CD4-positive, alpha-beta memory T cell (primary cell): ENCODE measurements around the gene FOXP3. TPM values are rescaled to one million over a fixed set of nuclear protein-coding genes. Genes with fewer than 3 reads are reported as not detected.
A peak's percentile ranks its signal among the peaks of the same experiment; 100 is the strongest.

Experiments used
- CTCF ChIA-PET: fragments of 350-600 bp; sonication (Branson Sonifier 250); formaldehyde crosslinking; loops from one replicate; lab custom pipeline; 2021; ENCODE audit warnings: inconsistent platforms; ENCODE audit not compliant: partially characterized antibody; lab: Charles Lee
- POLR2A ChIA-PET: fragments of 350-600 bp; sonication (Branson Sonifier 250); formaldehyde crosslinking; loops from one replicate; lab custom pipeline; 2021; ENCODE audit not compliant: partially characterized antibody; lab: Charles Lee
- DNase-seq, 5 donors: peaks; one replicate each; pipeline versions ENCODE4 v3.0.0 to v3.0.0-alpha.2; 2020 to 2022; ENCODE audit warnings: mixed read lengths in 1 of 5
- H3K27ac ChIP-seq: one replicate; pipeline ENCODE4 v1.7.0; 2013; ENCODE audit warnings: low read depth, low read length
- H3K27me3 ChIP-seq: 2 replicates; pipeline ENCODE4 v1.7.0; 2013; ENCODE audit warnings: mild to moderate bottlenecking, low read length, moderate library complexity; ENCODE audit not compliant: insufficient read depth
- H3K36me3 ChIP-seq: 2 replicates; pipeline ENCODE4 v1.7.0; 2013; ENCODE audit warnings: mild to moderate bottlenecking, low read length, moderate library complexity; ENCODE audit not compliant: insufficient read depth
- H3K4me1 ChIP-seq: 2 replicates; pipeline ENCODE4 v1.7.0; 2013; ENCODE audit warnings: mild to moderate bottlenecking, low read length, moderate library complexity; ENCODE audit not compliant: insufficient read depth
- H3K4me3 ChIP-seq, 2 donors: one replicate each; pipeline ENCODE4 v1.7.0; 2013; ENCODE audit warnings: low read length in 2 of 2, mild to moderate bottlenecking in 1 of 2
- H3K9me3 ChIP-seq, 2 donors: one replicate each; pipeline ENCODE4 v1.7.0; 2013; ENCODE audit warnings: low read length in 2 of 2, control low read depth in 1 of 2; ENCODE audit not compliant: control insufficient read depth in 1 of 2
- H3K27ac Mint-ChIP-seq, 7 donors: one replicate each; pipeline ENCODE4 v1.8.0; 2020 to 2021; ENCODE audit warnings: mixed read lengths in 7 of 7, mild to moderate bottlenecking in 6 of 7, inconsistent platforms in 3 of 7, moderate library complexity in 3 of 7
- H3K27me3 Mint-ChIP-seq, 2 donors: one replicate each; pipeline ENCODE4 v1.8.0; 2020 to 2021; ENCODE audit warnings: mixed read lengths in 2 of 2
- H3K36me3 Mint-ChIP-seq, 2 donors: one replicate each; pipeline ENCODE4 v1.8.0; 2020 to 2021; ENCODE audit warnings: mixed read lengths in 2 of 2, inconsistent platforms in 1 of 2, mild to moderate bottlenecking in 1 of 2
- H3K4me1 Mint-ChIP-seq, 4 donors: one replicate each; pipeline ENCODE4 v1.8.0; 2020 to 2021; ENCODE audit warnings: mixed read lengths in 4 of 4, mild to moderate bottlenecking in 1 of 4
- H3K4me3 Mint-ChIP-seq, 8 donors: one replicate each; pipeline ENCODE4 v1.8.0; 2020 to 2021; ENCODE audit warnings: mixed read lengths in 8 of 8, mild to moderate bottlenecking in 7 of 8, moderate library complexity in 6 of 8, inconsistent platforms in 3 of 8
- H3K9me3 Mint-ChIP-seq, 8 donors: one replicate each; pipeline ENCODE4 v1.8.0; 2020 to 2021; ENCODE audit warnings: mixed read lengths in 8 of 8, mild to moderate bottlenecking in 5 of 8, inconsistent platforms in 3 of 8, moderate library complexity in 1 of 8
- intact Hi-C: fragments of 100-400 bp; cut with micrococcal nuclease; formaldehyde crosslinking; loops from one replicate; pipeline ENCODE4 v1.15.1; 2023
- polyA plus RNA-seq, 2 donors: library from polyadenylated mRNA; unstranded; fragments of 300-500 nt; fragmentation: Illumina TruSeq; gene quantifications; one replicate each; pipeline ENCODE4 v1.2.3, GENCODE V29; 2021
- total RNA-seq, 2 experiments: library from RNA; stranded (reverse); gene quantifications; one replicate each; pipeline ENCODE4 v1.2.3, GENCODE V29; 2021

Gene FOXP3
- total and polyA plus RNA-seq, 4 experiments from 2014 or later: 1.00 to 4.3 (median 2.8) TPM

DNA sequence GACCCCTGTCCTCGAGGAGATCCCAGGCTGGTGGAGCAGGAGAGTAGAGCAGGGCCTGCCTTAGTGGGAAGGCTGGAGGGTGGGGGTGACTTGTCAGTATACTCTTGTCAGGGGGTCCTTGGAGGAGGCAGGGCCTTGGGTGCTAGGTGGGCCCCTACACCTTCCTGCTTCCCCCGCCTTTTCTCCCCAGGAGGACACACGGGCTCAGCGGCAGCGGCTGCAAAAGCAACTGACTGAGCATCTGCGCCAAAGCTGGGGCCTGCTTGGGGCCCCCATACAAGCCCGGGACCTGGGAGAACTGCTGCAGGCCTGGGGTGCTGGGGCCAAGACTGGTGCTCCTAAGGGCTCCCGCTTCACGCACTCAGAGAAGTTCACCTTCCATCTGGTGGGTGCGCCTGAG lies 18.0 kb downstream of the FOXP3 start:
- Histone ChIP-seq H3K27ac (no peak overlapping the region), H3K27me3 (no peaks in the 10 kb centered on the region), H3K4me3 (no peak overlapping the region), H3K9me3 (no peaks in the 10 kb centered on the region), H3K4me1 (no peaks in the 10 kb centered on the region), H3K36me3 (peaks cover 20% of the 10 kb centered on the region)
- Mint-ChIP-seq H3K27me3 (no peaks in the 10 kb centered on the region), H3K36me3 (peaks cover 18 to 51% of the 10 kb centered on the region in 2 donors), H3K4me3 (no peak overlapping the region), H3K27ac (peak overlapping the region in 2 of 7 donors; percentile 10 to 60), H3K4me1 (peaks cover 0 to 7% (median 3%) of the 10 kb centered on the region in 4 donors), H3K9me3 (no peaks in the 10 kb centered on the region)
- DNase-seq: no peak
- ChIA-PET POLR2A (no interaction called here), CTCF (no interaction called here)
- intact Hi-C loops: no loop called here

- H3K27ac ChIP-seq: no peak overlapping the region
- no peaks in the 10 kb centered on the region for H3K9me3 ChIP-seq
- ChIA-PET POLR2A (no interaction called here), CTCF (no interaction called here)
- H3K9me3 Mint-ChIP-seq: no peaks in the 10 kb centered on the region
- no peak for DNase-seq
- no peak overlapping the region for H3K4me3 Mint-ChIP-seq
- peaks cover 17 to 54% of the 10 kb centered on the region in 2 donors for H3K36me3 Mint-ChIP-seq
- H3K27me3 Mint-ChIP-seq: no peaks in the 10 kb centered on the region
- no peak overlapping the region for H3K4me3 ChIP-seq
- no peaks in the 10 kb centered on the region for H3K27me3 ChIP-seq
- H3K4me1 ChIP-seq: no peaks in the 10 kb centered on the region
- intact Hi-C loops: no loop called here
- H3K27ac Mint-ChIP-seq: peak overlapping the region in 2 of 7 donors; percentile 4 to 41
- H3K4me1 Mint-ChIP-seq: peaks cover 4 to 8% (median 5%) of the 10 kb centered on the region in 4 donors
- H3K36me3 ChIP-seq: peaks cover 20% of the 10 kb centered on the region
These were observed 20.3 kb downstream of the FOXP3 start for GRCh38 chrX:49244207-49244606.

GRCh38 chrX:49243166-49243565 lies 21.3 kb downstream of the FOXP3 start:
- Mint-ChIP-seq H3K4me3 (no peak overlapping the region), H3K27me3 (no peaks in the 10 kb centered on the region), H3K9me3 (no peaks in the 10 kb centered on the region), H3K36me3 (peaks cover 11 to 48% of the 10 kb centered on the region in 2 donors), H3K27ac (no peak overlapping the region), H3K4me1 (peaks cover 5 to 15% (median 6%) of the 10 kb centered on the region in 4 donors)
- H3K4me3 ChIP-seq: no peak overlapping the region
- no peak overlapping the region for H3K27ac ChIP-seq
- ChIA-PET CTCF (no interaction called here), POLR2A (no interaction called here)
- peaks cover 20% of the 10 kb centered on the region for H3K36me3 ChIP-seq
- DNase-seq: no peak
- intact Hi-C loops: no loop called here
- no peaks in the 10 kb centered on the region for H3K9me3 ChIP-seq
- no peaks in the 10 kb centered on the region for H3K27me3 ChIP-seq
- H3K4me1 ChIP-seq: no peaks in the 10 kb centered on the region

- Mint-ChIP-seq H3K27me3 (no peaks in the 10 kb centered on the region), H3K27ac (no peak overlapping the region), H3K9me3 (no peaks in the 10 kb centered on the region), H3K4me3 (peak overlapping the region in 1 of 8 donors; percentile 63), H3K36me3 (peaks cover 11 to 44% of the 10 kb centered on the region in 2 donors), H3K4me1 (peaks cover 5 to 17% (median 6%) of the 10 kb centered on the region in 4 donors)
- H3K36me3 ChIP-seq: peaks cover 20% of the 10 kb centered on the region
- no peaks in the 10 kb centered on the region for H3K9me3 ChIP-seq
- no peaks in the 10 kb centered on the region for H3K27me3 ChIP-seq
- DNase-seq: no peak
- no peak overlapping the region for H3K4me3 ChIP-seq
- H3K4me1 ChIP-seq: no peaks in the 10 kb centered on the region
- ChIA-PET POLR2A (interaction anchor here (0.6 kb wide), 1 partner anchor 29 kb away, joined by 3 read pairs; no protein-coding TSS in a partner anchor), CTCF (no interaction called here)
- intact Hi-C loops: no loop called here
- H3K27ac ChIP-seq: no peak overlapping the region
These were observed 21.9 kb downstream of the FOXP3 start for GRCh38 chrX:49242545-49243066.

DNA sequence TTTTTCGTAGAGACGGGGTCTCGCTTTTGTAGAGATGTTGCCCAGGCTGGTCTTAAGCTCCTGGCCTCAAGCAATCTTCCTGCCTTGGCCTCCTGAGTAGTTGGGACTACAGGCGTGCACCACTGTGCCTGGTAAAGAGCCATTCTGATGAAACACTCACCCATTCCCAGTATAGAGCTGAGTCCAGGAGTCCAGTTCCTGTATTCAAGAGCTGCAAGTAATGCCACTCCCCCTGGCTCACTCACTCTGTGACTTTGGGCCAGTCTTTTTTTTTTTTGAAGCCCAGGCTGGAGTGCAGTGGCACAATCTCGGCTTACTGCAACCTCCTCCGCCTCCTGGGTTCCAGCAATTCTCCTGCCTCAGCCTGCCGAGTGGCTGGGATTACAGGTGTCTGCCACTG lies 25.8 kb downstream of the FOXP3 start:
- no peaks in the 10 kb centered on the region for H3K27me3 Mint-ChIP-seq
- CTCF ChIA-PET: no interaction called here
- peak overlapping the region in 3 of 7 donors; percentile 21 to 56 (median 22) for H3K27ac Mint-ChIP-seq
- peaks cover 0 to 2% (median 0%) of the 10 kb centered on the region in 8 donors for H3K9me3 Mint-ChIP-seq
- POLR2A ChIA-PET: no interaction called here
- Histone ChIP-seq H3K4me1 (peaks cover 22% of the 10 kb centered on the region), H3K4me3 (no peak overlapping the region), H3K27ac (no peak overlapping the region), H3K9me3 (no peaks in the 10 kb centered on the region), H3K27me3 (no peaks in the 10 kb centered on the region), H3K36me3 (peaks cover 16% of the 10 kb centered on the region)
- peaks cover 0 to 22% of the 10 kb centered on the region in 2 donors for H3K36me3 Mint-ChIP-seq
- no peak overlapping the region for H3K4me3 Mint-ChIP-seq
- no peak for DNase-seq
- intact Hi-C loops: loop anchor here (5.0 kb wide), 1 partner anchor 46 kb away; no protein-coding TSS in a partner anchor
- H3K4me1 Mint-ChIP-seq: peaks cover 18 to 42% (median 24%) of the 10 kb centered on the region in 4 donors

DNA sequence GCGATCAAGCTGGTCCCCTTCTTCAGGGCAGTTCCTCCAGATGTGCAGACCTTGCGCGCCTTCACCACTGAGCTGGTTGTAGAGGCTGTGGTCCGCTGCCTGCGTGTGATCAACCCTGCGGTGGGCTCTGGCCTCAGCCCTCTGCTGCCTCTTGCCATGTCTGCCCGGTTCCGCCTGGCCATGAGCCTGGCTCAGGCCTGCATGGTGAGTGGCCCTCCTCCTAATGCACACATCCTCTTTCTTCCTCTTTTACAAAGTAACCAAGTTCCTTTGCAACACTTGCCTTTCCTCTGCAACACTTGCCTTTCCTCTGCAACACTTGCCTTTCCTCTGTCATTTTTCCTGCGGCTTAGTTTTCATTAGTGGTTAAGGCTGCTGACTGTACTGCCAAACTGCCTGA lies 27.4 kb downstream of the FOXP3 start:
- peaks cover 0 to 11% of the 10 kb centered on the region in 2 donors for H3K36me3 Mint-ChIP-seq
- H3K9me3 ChIP-seq: no peaks in the 10 kb centered on the region
- peak overlapping the region; percentile 66 to 95 (median 80) for H3K4me3 Mint-ChIP-seq
- H3K9me3 Mint-ChIP-seq: peaks cover 0 to 2% (median 0%) of the 10 kb centered on the region in 8 donors
- no peak overlapping the region for H3K4me3 ChIP-seq
- CTCF ChIA-PET: no interaction called here
- peaks cover 18 to 42% (median 24%) of the 10 kb centered on the region in 4 donors for H3K4me1 Mint-ChIP-seq
- H3K27ac Mint-ChIP-seq: peak overlapping the region; percentile 5 to 77 (median 69)
- H3K36me3 ChIP-seq: peaks cover 4% of the 10 kb centered on the region
- no peak for DNase-seq
- no peak overlapping the region for H3K27ac ChIP-seq
- H3K27me3 Mint-ChIP-seq: no peaks in the 10 kb centered on the region
- intact Hi-C loops: loop anchor here (5.0 kb wide), 1 partner anchor 45 kb away; no protein-coding TSS in a partner anchor
- POLR2A ChIA-PET: no interaction called here
- H3K27me3 ChIP-seq: no peaks in the 10 kb centered on the region
- peaks cover 22% of the 10 kb centered on the region for H3K4me1 ChIP-seq

DNA sequence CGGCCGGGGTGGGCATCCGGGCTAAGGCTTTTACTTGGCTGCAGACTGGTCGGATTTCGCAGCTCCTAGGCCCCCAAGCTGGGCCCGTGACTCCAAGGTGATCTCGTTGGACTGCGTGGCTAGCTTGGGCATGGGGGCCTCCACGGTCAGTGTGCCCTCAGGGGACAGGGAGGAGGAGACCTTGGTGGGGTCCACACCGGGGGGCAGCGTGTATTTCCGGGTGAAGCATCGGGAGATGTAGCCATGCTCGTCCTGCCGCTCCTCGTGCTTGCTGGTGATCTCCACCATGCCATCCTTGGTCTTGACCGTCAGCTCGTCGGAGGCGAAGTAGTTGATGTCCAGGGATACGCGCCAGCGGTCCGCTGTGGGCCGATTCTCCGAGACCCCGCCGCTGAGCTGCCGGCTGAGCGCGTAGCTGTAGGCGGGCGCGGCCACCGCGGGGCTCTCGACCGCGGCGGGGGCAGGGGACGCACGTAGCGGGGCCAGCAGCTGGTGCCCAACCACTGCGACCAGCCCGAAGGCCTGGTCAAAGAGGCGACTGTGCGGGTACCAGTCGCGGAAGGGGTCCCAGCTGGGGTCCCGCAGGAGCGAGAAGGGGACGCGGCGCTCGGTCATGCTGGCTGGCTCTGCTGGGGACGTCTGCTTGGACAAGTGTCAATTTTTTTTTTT lies 30.5 kb downstream of the FOXP3 start:
- POLR2A ChIA-PET: interaction anchor here (1.4 to 1.6 kb wide), 2 partner anchors 24 to 43 kb away, joined by 3 read pairs; no protein-coding TSS in a partner anchor
- Histone ChIP-seq H3K27me3 (no peaks in the 10 kb centered on the region), H3K4me3 (no peak overlapping the region), H3K4me1 (peaks cover 34% of the 10 kb centered on the region), H3K9me3 (no peaks in the 10 kb centered on the region), H3K36me3 (no peaks in the 10 kb centered on the region), H3K27ac (no peak overlapping the region)
- intact Hi-C loops: no loop called here
- Mint-ChIP-seq H3K4me3 (no peak overlapping the region), H3K27me3 (no peaks in the 10 kb centered on the region), H3K9me3 (peaks cover 0 to 2% (median 0%) of the 10 kb centered on the region in 8 donors), H3K36me3 (no peaks in the 10 kb centered on the region), H3K4me1 (peaks cover 20 to 48% (median 24%) of the 10 kb centered on the region in 4 donors), H3K27ac (peak overlapping the region in 1 of 7 donors; percentile 43)
- no peak for DNase-seq
- CTCF ChIA-PET: no interaction called here
